Bronchial epithelial cell (primary cell): ENCODE data around the gene PKN2. TPM values are rescaled to one million over a fixed set of nuclear protein-coding genes. Genes with fewer than 3 reads are reported as not detected.
A peak's percentile ranks its signal among the peaks of the same experiment; 100 is the strongest.

Source experiments
- DNase-seq: peaks from one replicate; pipeline ENCODE4 v3.0.0-alpha.2; 2010; ENCODE audit warnings: low read depth
- FAIRE-seq: peaks from 2 replicates; lab custom pipeline; 2011; peaks lifted over from hg19 to GRCh38; lab: Jason Lieb, UNC
- H3K27me3 ChIP-seq: 2 replicates; pipeline ENCODE4 v1.5.1; 2011; ENCODE audit warnings: low read length; ENCODE audit not compliant: control insufficient read depth, insufficient read depth
- H3K36me3 ChIP-seq: 2 replicates; pipeline ENCODE4 v1.5.1; 2011; ENCODE audit warnings: low read length; ENCODE audit not compliant: control insufficient read depth, insufficient read depth
- H3K4me3 ChIP-seq: 2 replicates; pipeline ENCODE4 v1.5.1; 2011; ENCODE audit warnings: mild to moderate bottlenecking, low read depth, low read length, control low read depth
- CTCF ChIP-seq: IDR thresholded peaks from 2 replicates; pipeline ENCODE4 v1.5.1; 2011; ENCODE audit warnings: mild to moderate bottlenecking, moderate library complexity, low read length, control low read depth, inconsistent platforms; ENCODE audit not compliant: insufficient read depth, severe bottlenecking
- total RNA-seq: library from RNA; depleted of rRNA; stranded (reverse); fragments of >200 nt; gene quantifications from 2 replicates; pipeline ENCODE4 v1.2.1, GENCODE V29; 2014

The PKN2 gene
- total RNA-seq, 1 donor from 2014 or later = 18.2 TPM

GRCh38 chr1:88655140-88655539 lies 28.9 kb upstream of the PKN2 start:
- FAIRE-seq = no peak
- Histone ChIP-seq H3K36me3 (no peaks in the 10 kb centered on the region), H3K4me3 (no peak overlapping the region), H3K27me3 (no peaks in the 10 kb centered on the region)
- no peak for DNase-seq
- no peak for TF ChIP-seq CTCF

GRCh38 chr1:88655685-88656299 lies 28.3 kb upstream of the PKN2 start:
- no peak for FAIRE-seq
- Histone ChIP-seq H3K4me3 (no peak overlapping the region), H3K36me3 (no peaks in the 10 kb centered on the region), H3K27me3 (no peaks in the 10 kb centered on the region)
- peak; percentile 25 for DNase-seq
- peak; percentile 26 for TF ChIP-seq CTCF

DNA sequence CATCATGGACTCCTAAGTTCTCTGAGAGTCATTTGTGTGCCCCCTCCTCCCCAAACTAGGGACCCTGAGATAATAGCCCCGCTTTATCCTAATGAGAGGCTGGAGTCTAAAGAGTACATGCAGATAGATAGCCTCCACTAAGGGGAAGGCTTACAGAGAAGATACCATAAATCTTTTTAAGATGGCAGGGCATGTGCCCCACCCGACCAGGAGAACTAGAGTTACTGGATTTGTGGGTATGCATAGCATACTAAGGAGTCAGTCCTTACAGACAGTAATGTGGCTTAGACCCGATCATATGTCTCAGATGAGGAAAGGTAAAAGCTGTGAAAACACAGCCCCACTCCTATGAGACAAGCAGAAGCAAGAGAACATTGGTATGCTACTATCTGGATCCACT lies 25.7 kb upstream of the PKN2 start:
- FAIRE-seq (no peak), DNase-seq (peak; percentile 53)
- Histone ChIP-seq H3K4me3 (no peak overlapping the region), H3K27me3 (no peaks in the 10 kb centered on the region), H3K36me3 (no peaks in the 10 kb centered on the region)
- no peak for TF ChIP-seq CTCF

DNA sequence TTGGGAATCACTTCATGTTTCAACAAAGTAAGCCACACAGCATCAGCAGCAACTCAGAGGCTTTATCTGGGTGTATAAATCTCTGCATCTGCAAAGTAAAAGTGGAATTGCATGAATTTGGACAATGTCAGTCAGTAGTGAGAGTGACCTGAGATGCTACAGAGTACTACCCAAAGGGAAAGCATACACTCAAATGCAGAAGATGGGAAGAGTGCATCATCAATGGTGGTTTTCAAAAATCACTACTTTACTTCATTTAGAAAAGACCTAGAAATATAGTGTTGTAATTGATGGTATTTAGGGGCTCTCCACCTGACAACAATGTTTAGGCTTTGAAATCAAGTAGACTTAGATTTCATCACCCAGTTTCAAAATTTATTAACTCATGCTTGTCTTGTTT lies 24.5 kb upstream of the PKN2 start:
- DNase-seq (no peak), FAIRE-seq (no peak)
- Histone ChIP-seq H3K36me3 (no peaks in the 10 kb centered on the region), H3K27me3 (no peaks in the 10 kb centered on the region), H3K4me3 (no peak overlapping the region)
- TF ChIP-seq CTCF = no peak

GRCh38 chr1:88661188-88661587 lies 22.9 kb upstream of the PKN2 start:
- FAIRE-seq = no peak
- H3K27me3 ChIP-seq = no peaks in the 10 kb centered on the region
- no peaks in the 10 kb centered on the region for H3K36me3 ChIP-seq
- H3K4me3 ChIP-seq = no peak overlapping the region
- TF ChIP-seq CTCF = no peak
- peak; percentile 3 for DNase-seq

DNA sequence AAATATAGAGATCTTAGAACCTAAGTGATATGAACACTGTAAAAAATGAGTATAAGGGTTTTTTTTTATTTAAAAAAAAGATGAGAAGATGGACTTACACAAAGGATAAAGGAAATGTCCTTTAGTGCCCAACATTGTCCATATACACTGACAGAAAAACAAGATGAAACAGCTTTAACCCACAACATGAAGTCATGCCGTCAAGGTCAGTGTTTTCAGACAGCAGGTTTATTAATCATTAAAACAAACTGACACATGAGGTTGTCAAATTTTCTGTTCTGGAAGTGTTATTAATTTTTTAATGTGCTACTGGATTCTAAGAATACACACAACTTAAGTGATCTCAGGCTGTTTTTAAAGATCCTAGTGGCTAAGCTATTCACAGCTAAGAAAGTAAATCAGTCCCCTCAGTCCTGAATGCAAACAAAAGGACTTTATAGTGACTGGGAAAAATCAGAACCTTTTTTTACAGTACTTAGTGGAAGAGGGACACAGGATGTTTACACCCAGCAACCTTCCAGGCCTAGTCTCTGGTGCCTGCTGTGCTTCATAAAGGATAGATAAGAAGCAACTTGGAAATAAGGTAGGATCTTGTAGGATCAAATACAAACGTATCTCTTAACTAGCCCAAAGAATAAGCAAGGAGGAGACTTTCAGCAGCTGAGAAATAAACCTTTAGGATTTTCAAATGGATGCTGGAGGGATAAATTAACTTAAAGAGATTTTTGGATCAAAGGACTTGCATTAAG lies 21.9 kb upstream of the PKN2 start:
- FAIRE-seq = no peak
- no peaks in the 10 kb centered on the region for H3K27me3 ChIP-seq
- TF ChIP-seq CTCF = no peak
- DNase-seq = no peak
- H3K36me3 ChIP-seq = no peaks in the 10 kb centered on the region
- H3K4me3 ChIP-seq = no peak overlapping the region
